ENCODE results near the gene CUX1. TPM values are rescaled to one million over a fixed set of nuclear protein-coding genes. Genes with fewer than 3 reads are reported as not detected.

The CUX1 gene
- total and polyA plus RNA-seq, 2 of the 13 experiments (the other 11 are each of a cell fraction or from before 2014, with no cell fraction given) = 13.7 to 14.9 TPM

DNA sequence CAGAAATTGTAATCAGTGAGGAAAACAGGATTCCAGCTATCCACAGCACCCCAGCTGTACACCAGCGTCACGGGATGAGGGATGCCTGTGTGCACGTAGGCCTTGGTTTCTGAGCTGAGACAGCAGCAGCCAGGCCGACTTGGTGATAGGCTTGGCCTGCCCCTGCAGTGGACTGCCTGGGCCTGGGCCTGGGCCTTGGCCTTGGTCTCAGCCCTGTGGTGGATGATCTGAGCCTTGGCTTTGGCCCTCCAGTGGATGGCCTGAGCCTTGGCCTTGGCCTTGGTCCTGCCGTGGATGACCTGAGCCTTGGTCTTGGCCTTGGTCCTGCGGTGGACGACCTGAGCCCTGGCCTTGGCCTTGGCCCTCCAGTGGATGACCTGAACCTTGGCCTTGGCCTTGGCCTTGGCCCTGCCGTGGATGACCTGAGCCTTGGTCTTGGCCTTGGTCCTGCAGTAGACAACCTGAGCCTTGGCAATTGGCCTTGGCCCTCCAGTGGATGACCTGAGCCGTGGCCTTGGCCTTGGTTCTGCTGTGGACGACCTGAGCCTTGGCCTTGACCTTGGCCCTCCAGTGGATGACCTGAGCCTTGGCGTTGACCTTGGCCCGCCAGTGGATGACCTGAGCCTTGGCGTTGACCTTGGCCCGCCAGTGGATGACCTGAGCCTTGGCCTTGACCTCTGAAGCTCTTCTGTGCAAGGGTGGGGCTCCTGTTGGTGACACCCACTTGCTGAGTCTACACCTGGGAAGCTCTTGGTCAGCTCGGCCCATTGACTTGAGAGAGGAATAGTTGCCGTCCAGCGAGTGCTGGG, 93.8 kb downstream of the CUX1 start (continued):
- TF ChIP-seq, protein P1, sequence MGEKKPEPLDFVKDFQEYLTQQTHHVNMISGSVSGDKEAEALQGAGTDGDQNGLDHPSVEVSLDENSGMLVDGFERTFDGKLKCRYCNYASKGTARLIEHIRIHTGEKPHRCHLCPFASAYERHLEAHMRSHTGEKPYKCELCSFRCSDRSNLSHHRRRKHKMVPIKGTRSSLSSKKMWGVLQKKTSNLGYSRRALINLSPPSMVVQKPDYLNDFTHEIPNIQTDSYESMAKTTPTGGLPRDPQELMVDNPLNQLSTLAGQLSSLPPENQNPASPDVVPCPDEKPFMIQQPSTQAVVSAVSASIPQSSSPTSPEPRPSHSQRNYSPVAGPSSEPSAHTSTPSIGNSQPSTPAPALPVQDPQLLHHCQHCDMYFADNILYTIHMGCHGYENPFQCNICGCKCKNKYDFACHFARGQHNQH (CRISPR knock-in tag; IDR thresholded peaks at IDR 0.05) = no peak
- TF ChIP-seq ZNF460 (CRISPR knock-in tag; IDR thresholded peaks at IDR 0.05; ENCODE audit: borderline replicate concordance) (peak; percentile 45; the same call in 1 of the 2 replicates), LCORL (IDR thresholded peaks at IDR 0.05) (no peak), LCORL (CRISPR knock-in tag; IDR thresholded peaks at IDR 0.05) (no peak), ZMYM4 (CRISPR knock-in tag; IDR thresholded peaks at IDR 0.05) (no peak), RXRA (CRISPR knock-in tag; IDR thresholded peaks at IDR 0.05) (peak; percentile 85; the same call in 1 of the 2 replicates), RCOR2 (CRISPR knock-in tag; IDR thresholded peaks at IDR 0.05) (no peak), ZNF75D (CRISPR knock-in tag; IDR thresholded peaks at IDR 0.05; ENCODE audit: borderline replicate concordance) (no peak), SUZ12 (IDR thresholded peaks at IDR 0.05; ENCODE audit: low read depth, low read length) (no peak), KDM6A (CRISPR knock-in tag; IDR thresholded peaks at IDR 0.05; ENCODE audit: low read depth) (no peak), ESRRA (CRISPR knock-in tag; IDR thresholded peaks at IDR 0.05; ENCODE audit: low read depth) (peak; percentile 72), ZNF672 (CRISPR knock-in tag; IDR thresholded peaks at IDR 0.05) (no peak), NR2F1 (CRISPR knock-in tag; IDR thresholded peaks at IDR 0.05) (peak; percentile 37 to 63; a peak in 2 of 4 replicates), ZNF550 (CRISPR knock-in tag; IDR thresholded peaks at IDR 0.05; ENCODE audit: borderline replicate concordance) (no peak)
- TF ChIP-seq, protein P2, sequence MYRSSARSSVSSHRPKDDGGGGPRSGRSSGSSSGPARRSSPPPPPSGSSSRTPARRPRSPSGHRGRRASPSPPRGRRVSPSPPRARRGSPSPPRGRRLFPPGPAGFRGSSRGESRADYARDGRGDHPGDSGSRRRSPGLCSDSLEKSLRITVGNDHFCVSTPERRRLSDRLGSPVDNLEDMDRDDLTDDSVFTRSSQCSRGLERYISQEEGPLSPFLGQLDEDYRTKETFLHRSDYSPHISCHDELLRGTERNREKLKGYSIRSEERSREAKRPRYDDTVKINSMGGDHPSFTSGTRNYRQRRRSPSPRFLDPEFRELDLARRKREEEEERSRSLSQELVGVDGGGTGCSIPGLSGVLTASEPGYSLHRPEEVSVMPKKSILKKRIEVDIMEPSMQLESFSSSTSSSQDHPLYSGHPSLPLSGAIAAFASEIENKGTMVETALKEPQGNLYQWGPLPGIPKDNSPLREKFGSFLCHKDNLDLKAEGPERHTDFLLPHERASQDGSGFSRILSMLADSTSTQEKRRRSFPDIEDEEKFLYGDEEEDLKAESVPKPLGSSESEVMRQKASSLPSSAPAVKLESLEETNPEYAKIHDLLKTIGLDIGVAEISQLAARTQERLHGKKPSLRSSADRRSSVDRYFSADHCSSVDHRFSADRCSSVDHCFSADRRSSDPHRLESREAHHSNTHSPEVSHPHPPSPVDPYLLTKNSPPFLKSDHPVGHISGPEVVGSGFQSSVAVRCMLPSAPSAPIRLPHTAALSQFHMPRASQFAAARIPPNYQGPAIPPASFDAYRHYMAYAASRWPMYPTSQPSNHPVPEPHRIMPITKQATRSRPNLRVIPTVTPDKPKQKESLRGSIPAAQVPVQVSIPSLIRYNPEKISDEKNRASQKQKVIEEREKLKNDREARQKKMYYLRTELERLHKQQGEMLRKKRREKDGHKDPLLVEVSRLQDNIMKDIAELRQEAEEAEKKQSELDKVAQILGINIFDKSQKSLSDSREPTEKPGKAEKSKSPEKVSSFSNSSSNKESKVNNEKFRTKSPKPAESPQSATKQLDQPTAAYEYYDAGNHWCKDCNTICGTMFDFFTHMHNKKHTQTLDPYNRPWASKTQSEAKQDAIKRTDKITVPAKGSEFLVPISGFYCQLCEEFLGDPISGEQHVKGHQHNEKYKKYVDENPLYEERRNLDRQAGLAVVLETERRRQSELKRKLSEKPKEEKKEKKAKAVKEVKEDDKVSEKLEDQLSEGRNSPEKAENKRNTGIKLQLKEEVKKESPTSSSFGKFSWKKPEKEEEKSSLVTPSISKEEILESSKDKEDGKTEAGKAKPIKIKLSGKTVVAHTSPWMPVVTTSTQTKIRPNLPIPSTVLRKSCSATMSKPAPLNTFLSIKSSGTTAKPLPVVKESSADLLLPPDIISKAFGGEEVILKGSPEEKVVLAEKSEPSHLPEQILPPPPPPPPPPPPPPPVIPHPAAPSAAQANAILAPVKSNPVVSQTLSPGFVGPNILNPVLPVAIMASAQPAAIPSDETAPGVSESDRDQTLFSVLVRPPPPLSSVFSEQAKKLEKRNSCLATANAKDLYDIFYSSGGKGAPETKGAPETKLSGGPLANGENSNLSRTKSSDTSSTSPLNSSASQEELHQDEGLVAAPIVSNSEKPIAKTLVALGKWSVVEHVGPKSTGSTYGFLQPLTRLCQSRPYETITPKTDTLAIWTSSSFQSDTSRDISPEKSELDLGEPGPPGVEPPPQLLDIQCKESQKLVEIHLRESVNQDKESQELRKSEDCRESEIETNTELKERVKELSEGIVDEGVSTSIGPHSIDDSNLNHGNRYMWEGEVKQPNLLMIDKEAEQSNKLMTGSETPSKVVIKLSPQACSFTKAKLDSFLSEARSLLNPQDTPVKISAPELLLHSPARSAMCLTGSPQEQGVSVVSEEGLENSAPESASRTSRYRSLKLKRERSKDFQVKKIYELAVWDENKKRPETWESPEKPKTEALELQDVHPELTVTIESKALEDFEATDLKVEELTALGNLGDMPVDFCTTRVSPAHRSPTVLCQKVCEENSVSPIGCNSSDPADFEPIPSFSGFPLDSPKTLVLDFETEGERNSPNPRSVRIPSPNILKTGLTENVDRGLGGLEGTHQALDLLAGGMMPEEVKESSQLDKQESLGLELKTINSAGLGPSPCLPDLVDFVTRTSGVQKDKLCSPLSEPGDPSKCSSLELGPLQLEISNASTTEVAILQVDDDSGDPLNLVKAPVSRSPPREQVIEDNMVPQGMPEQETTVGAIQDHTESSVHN (CRISPR knock-in tag; IDR thresholded peaks at IDR 0.05) = peak; percentile 17; the same call in 1 of the 2 replicates
- TF ChIP-seq, protein P3, sequence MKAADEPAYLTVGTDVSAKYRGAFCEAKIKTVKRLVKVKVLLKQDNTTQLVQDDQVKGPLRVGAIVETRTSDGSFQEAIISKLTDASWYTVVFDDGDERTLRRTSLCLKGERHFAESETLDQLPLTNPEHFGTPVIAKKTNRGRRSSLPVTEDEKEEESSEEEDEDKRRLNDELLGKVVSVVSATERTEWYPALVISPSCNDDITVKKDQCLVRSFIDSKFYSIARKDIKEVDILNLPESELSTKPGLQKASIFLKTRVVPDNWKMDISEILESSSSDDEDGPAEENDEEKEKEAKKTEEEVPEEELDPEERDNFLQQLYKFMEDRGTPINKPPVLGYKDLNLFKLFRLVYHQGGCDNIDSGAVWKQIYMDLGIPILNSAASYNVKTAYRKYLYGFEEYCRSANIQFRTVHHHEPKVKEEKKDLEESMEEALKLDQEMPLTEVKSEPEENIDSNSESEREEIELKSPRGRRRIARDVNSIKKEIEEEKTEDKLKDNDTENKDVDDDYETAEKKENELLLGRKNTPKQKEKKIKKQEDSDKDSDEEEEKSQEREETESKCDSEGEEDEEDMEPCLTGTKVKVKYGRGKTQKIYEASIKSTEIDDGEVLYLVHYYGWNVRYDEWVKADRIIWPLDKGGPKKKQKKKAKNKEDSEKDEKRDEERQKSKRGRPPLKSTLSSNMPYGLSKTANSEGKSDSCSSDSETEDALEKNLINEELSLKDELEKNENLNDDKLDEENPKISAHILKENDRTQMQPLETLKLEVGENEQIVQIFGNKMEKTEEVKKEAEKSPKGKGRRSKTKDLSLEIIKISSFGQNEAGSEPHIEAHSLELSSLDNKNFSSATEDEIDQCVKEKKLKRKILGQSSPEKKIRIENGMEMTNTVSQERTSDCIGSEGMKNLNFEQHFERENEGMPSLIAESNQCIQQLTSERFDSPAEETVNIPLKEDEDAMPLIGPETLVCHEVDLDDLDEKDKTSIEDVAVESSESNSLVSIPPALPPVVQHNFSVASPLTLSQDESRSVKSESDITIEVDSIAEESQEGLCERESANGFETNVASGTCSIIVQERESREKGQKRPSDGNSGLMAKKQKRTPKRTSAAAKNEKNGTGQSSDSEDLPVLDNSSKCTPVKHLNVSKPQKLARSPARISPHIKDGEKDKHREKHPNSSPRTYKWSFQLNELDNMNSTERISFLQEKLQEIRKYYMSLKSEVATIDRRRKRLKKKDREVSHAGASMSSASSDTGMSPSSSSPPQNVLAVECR (CRISPR knock-in tag; IDR thresholded peaks at IDR 0.05; ENCODE audit: borderline replicate concordance) = no peak
